Fibroblast of skin of right biceps (primary cell): ENCODE data around the gene GRIN2A.

ENCODE experiments used
- DNase-seq: peaks from one replicate; pipeline ENCODE4 v3.0.0-alpha.2; 2013

Gene GRIN2A

DNA sequence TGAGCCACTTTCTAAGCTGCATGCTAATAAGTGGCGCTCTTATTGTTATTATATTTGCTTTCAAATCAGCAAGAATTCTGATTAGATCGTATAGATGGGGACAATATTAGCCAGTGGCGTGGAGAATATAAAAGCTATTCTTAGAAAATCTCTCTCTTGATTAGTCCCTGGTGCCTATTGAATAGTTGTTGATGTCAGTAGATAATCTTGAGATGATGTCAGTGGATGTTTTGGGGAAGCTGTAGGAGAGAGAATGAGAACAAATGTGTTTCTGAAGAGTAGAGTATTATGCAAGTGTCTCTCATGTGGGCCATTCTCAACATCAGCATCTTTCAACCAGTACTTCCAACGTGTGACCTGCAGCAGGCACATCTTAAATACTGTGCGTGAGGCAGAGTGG, 445.7 kb downstream of the GRIN2A start:
- DNase-seq = no peak

DNA sequence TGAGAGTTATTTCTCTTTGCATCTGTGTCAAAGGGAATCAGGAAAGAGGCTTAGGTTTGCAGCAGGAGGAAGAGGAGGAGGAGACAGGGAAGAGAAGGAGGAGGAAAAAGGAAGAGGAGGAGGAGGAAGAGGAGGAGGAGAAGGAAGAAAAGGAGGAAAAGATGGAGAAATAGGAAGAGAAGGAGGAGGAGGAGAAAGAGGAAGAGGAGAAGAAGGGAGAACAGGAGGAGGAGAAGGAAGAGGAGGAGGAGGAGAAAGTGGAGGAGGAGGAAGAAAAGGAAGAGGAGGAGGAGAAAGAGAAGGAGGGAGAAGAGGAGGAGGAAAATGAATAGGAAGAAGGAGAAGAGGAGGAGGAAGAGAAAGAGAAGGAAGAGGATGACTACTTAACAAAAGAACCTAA, 459.1 kb downstream of the GRIN2A start:
- no peak for DNase-seq

DNA sequence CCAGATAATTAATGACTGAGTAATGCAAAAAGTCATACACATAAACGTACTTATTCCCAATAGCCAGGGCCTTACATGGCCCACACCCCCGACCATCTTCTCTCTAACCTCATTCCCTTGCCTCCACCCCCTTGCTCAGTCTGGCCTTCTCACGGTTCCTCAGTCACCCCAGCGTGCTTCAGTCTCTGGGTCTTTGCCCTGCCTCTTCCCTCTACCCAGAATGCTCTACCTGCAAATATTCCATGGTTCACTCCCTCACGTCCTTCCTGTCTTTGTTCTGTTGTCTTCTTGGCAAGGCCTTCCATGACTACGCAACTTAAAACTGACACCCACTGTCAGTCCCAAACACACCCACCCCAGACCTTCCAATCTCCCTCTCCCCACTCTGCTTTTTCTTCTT, 468.3 kb downstream of the GRIN2A start:
- no peak for DNase-seq

DNA sequence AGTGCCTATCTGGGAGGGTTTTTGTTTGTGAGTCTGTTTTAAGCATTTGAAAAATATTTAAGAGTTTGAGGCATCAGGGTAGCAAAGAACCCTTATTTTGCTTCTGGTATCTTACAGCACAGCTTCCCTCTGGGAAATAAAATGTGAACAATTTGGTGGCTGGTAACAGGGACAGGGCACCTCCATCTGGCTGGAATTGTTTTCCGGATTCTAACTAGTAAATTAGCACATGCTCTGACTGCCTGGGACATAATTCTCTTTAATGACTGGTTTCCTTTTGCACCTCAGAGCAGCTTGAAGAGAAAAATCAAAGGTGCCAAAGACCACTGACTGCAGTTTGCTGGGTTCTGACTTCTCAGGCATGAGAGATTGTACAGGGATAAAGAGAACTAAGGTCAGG, 469.1 kb downstream of the GRIN2A start:
- no peak for DNase-seq

DNA sequence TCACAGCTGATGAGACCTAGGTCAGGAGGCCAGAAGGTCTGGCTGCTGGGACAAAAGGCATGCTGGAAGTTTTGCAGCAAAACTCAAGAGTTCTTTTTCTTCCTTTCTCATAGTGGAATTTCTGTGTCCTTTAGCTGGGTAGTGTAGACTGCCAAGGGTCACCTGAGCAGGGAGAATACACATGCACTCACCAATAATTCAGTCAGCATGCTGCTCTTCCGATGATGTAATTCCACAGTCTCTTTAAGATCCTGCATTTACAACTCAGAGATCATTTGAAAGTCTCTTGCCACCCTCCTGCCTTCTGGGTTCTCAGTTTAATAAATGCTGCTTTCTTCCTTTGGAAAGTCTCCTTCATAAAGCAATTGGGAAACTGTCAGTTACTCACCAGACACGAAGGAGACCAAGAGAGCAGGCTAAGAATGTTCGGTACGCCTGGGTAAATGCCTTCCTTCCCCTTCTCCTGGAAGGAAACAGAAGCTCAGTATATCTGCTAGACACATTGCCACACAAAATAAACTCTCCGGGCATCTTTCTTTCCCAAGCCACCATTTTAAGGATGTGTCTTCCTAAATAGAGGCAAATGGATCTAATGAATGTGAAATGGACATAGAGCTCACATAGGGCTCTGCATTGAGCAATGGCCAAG, 473.1 kb downstream of the GRIN2A start:
- no peak for DNase-seq

DNA sequence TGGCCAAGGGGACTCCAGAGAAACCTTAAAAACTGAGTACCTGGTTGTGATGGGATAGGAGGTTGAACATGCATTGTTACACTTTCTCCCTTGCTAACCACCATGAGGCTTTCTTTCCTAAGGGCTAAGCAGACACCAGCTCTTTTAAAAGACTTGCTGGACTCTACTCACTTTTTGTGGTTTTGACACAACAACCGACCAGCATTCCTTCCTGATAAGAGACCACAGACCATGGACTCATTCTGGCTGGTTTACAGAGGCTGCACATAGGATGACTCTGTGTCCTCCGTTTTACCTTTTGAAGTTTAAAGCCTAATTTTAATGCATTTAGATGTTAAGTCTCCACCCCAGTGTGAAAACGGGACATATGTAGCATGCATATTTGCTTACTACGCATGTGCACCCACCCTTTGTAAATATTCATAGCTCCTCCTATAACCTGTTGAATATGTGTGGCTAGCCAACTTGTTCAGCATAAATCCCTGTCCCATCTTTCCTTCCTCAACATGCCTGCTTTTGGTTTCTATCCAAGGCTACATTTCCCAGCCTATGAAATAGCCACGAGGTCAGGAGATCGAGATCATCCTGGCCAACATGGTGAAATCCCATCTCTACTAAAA, 475.9 kb downstream of the GRIN2A start:
- peak; percentile 17 for DNase-seq

DNA sequence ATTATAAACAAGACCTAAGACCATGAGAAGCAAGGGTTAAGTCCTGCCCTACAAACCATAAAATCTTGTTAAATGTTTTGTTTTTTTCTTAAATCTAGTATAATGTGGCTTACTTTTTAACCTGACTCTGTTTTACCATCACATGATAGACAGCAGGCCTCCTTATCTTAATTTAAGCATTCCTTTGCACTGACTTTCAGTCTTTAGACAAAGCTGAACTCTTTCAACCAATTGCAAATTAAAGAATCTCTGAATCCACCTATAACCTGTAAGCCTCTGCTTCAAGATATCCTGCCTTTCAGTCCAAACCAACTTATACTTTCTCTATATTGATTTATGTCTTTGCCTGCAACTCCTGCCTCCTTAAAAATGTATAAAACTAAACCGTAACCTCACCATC, 478.5 kb downstream of the GRIN2A start:
- no peak for DNase-seq
